ENCODE results near the gene TUBGCP3.

Gene TUBGCP3

DNA sequence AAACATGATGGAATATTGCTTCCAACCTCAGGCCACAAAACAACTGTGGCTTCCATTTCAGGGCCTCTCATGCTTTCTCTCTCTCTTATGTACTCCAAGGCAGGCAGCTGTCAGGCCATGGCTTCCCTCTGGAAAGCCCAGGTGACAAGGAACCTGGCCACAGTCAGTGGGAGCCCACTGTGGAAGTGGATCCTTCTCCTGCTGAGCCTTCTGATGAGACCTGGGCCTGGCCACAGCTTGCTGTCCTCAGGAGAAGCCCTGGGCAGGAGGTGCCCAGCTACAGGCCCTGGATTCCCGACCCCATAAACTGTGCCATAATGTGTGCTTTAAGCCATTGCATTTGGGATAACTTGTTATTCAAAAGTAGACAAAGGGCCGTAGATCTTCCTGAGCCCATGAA lies 140.6 kb downstream of the TUBGCP3 start:
- no peak for DNase-seq (ENCODE audit: low read depth)
- no peak overlapping the region for H3K4me3 ChIP-seq (ENCODE audit: low read depth, low read length)
- TF ChIP-seq, protein P1, sequence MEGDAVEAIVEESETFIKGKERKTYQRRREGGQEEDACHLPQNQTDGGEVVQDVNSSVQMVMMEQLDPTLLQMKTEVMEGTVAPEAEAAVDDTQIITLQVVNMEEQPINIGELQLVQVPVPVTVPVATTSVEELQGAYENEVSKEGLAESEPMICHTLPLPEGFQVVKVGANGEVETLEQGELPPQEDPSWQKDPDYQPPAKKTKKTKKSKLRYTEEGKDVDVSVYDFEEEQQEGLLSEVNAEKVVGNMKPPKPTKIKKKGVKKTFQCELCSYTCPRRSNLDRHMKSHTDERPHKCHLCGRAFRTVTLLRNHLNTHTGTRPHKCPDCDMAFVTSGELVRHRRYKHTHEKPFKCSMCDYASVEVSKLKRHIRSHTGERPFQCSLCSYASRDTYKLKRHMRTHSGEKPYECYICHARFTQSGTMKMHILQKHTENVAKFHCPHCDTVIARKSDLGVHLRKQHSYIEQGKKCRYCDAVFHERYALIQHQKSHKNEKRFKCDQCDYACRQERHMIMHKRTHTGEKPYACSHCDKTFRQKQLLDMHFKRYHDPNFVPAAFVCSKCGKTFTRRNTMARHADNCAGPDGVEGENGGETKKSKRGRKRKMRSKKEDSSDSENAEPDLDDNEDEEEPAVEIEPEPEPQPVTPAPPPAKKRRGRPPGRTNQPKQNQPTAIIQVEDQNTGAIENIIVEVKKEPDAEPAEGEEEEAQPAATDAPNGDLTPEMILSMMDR (IDR thresholded peaks at IDR 0.05; ENCODE audit: insufficient read depth, low read depth, low read length, missing control alignments), result no peak

DNA sequence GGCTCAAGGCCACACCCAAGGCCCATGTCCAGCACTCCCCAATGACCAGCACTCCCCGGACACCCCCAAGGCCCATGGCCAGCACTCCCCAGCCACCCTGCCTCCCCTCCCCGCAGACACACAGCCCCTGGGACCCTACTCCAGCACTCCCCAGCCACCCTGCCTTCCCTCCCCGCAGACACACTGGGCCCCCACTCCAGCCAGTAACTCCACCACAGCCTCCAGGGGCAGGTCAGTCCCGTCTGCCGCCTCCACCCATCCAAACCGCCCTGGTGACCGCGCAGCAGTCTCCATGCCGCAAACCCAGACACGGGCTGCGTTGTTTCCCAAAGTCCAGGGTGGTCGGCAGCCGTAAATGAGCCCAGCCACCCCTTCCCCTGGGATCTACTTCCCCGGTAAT lies 141.1 kb downstream of the TUBGCP3 start:
- no peak for DNase-seq (ENCODE audit: low read depth)
- TF ChIP-seq, protein P1 (IDR thresholded peaks at IDR 0.05; ENCODE audit: insufficient read depth, low read depth, low read length, missing control alignments), result no peak
- H3K4me3 ChIP-seq (ENCODE audit: low read depth, low read length), result no peak overlapping the region

DNA sequence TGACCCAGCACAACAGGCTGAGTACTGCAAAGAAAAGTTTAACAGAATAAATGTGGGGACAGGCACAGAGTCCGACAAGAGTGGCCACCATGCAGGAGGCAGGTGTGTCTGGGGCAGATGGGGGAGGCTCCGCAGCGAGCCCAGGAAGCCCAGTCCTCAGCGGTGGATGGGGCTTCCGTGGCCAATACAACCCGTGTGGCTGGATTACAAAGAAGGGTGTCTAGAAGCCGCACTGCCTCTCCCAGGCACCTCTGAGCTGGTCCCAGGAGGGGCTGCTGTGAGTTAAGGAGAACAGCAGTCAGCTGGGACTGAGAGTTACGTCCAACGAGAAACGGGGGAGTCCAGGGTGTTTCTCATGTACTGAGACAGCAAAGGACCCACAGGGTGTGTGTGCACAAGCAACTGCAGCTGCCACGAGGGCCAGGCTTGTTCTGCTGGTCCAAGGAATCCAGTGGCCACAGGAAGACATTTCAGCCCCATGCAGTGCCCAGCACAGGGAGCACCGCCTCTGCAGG lies 141.5 kb downstream of the TUBGCP3 start:
- no peak for DNase-seq (ENCODE audit: low read depth)
- no peak overlapping the region for H3K4me3 ChIP-seq (ENCODE audit: low read depth, low read length)
- TF ChIP-seq, protein P1 (IDR thresholded peaks at IDR 0.05; ENCODE audit: insufficient read depth, low read depth, low read length, missing control alignments), result no peak

DNA sequence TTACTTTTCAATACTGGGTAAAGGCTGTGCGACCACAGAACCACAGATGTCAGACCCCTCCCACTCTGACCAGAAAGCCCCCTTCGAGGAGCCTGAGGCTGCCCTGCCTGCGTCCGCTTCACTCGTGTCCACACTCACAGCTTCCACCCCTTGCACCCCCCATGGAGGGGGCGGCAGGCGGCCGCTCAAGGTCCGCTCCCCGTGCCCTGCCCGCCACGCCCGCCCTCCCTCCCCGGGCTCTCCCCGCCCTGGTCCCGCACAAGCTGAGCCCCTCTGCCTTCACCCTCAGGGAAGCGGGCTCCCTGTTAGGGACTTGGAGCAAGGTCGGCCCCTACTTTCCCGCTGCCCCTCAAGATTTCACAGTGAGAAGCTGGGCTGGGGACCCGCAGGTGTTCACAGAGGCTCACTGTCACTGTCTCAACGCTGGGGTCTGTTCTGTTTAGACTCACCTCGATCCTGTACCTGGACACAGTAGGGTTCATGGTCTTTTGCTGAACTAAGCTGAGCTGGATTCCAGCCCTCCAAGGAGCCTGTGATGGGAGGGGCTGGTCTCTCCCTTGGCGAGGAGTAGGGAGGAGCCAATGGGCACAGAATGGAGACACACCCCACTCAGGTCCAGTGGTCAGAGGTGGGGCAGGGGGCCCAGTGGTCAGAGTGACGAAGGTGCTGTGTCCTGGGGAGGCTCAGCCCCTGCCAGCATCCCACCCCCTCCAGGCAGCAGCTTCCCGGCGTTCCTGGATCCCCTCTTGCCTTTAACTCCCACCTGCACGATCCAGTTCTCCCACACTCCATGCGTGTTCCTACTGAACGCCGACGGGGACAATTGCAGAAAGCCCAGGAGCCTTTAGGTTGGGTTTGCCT lies 142.3 kb downstream of the TUBGCP3 start:
- no peak overlapping the region for H3K4me3 ChIP-seq (ENCODE audit: low read depth, low read length)
- no peak for DNase-seq (ENCODE audit: low read depth)
- TF ChIP-seq, protein P1 (IDR thresholded peaks at IDR 0.05; ENCODE audit: insufficient read depth, low read depth, low read length, missing control alignments), result no peak

DNA sequence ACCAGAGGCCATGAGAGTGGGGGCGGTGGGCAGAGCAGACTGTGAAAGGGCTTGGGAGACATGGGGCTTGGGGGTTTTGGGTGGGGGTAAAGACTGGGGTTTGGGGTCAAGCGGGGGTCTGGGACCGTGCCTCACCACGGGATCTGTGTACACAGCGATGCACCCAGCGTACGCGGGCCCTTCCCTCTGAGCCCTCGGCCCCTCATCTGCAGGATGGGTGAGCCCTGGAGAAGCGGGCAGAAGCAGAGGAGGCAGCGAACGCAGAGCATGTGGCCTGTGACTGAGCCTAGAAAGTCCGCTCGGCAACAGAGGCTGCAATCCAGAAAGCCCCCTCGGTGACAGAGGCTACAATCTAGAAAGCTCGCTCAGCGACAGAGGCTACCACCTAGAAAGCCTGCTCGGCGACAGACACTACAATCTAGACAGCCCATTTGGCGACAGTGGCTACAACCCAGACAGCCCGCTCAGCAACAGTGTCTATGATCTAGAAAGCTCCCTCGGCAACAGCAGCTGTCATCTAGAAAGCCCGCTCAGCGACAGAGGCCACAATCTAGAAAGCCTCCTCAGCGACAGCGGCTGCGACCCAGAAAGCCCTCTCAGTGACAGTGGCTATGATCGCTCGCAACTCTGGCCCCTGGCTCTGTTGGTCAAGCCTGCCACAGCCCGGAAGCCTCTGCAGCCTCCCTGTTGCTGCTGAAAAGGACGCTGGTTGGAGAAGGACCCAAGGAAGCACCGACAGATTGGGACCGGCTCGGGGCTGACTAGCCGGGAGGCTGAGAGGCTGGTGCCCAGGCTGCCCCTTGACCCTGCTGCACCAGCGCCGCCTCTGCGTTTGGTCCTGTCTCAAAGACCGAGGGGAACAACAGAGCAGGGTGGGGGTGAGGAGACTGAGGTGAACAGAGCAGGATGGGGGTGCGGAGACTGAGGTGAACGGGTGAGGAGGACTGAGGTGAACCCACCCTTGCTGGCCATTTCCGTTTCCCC lies 143.2 kb downstream of the TUBGCP3 start:
- no peak overlapping the region for H3K4me3 ChIP-seq (ENCODE audit: low read depth, low read length)
- TF ChIP-seq, protein P1 (IDR thresholded peaks at IDR 0.05; ENCODE audit: insufficient read depth, low read depth, low read length, missing control alignments), result no peak
- no peak for DNase-seq (ENCODE audit: low read depth)

DNA sequence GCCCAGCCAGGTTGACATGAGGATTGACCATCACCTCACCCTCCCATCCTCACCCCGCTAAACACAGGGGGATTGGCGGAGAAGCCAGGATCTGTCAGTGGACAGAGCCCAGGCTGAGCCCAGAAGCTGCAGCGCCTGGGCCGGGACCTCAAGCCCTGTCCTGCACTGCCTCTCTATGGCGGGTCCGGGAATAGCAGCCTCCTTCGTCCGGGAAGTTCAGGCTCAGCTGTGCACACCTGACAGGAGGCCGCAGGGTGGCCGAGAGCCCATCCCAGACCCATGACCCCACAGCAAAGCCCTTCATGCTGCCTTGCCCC lies 144.0 kb downstream of the TUBGCP3 start:
- DNase-seq (ENCODE audit: low read depth), result peak; percentile 51
- TF ChIP-seq, protein P1 (IDR thresholded peaks at IDR 0.05; ENCODE audit: insufficient read depth, low read depth, low read length, missing control alignments), result peak; percentile 91
- H3K4me3 ChIP-seq (ENCODE audit: low read depth, low read length), result no peak overlapping the region
